Fibroblast of lung (primary cell): Measurements from ENCODE around the gene MAS1L.

Experiments used
- EZH2 ChIP-seq: IDR thresholded peaks from 2 replicates; pipeline ENCODE4 v1.5.1; 2012; ENCODE audit warnings: low read length, control low read depth, mild to moderate bottlenecking; ENCODE audit errors: missing control alignments
- TF ChIP-seq, protein P1 (sequence below), 2 donors: IDR thresholded peaks in 1 of 2; conservative IDR thresholded peaks in 1 of 2; 1 replicate in 1 of 2; 2 replicates in 1 of 2; pipeline ENCODE4 v1.5.1; 2011 to 2012; ENCODE audit warnings: low read length in 2 of 2, control low read depth in 1 of 2, inconsistent platforms in 1 of 2, low read depth in 1 of 2, mild to moderate bottlenecking in 1 of 2

DNA sequence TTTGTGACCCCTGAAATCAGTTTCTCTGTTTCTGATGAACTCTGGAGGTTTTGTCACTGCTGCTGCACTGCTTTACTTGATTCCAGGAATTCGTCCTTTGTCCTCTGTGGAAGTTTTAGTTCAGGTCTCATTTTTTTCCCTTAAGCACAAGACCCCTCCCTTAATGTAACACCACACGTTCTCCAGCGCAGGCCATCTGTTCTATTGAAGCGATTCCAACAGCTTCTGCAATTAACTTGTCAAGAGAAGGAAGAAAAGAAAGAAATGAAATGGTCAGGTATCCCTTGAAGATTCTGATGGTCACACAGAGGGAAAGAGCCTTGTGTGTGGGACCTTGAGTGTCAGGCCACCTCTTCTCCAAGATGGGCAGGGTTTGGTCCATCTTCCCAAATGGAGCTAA lies 7.8 kb upstream of the MAS1L start:
- TF ChIP-seq, protein P1, sequence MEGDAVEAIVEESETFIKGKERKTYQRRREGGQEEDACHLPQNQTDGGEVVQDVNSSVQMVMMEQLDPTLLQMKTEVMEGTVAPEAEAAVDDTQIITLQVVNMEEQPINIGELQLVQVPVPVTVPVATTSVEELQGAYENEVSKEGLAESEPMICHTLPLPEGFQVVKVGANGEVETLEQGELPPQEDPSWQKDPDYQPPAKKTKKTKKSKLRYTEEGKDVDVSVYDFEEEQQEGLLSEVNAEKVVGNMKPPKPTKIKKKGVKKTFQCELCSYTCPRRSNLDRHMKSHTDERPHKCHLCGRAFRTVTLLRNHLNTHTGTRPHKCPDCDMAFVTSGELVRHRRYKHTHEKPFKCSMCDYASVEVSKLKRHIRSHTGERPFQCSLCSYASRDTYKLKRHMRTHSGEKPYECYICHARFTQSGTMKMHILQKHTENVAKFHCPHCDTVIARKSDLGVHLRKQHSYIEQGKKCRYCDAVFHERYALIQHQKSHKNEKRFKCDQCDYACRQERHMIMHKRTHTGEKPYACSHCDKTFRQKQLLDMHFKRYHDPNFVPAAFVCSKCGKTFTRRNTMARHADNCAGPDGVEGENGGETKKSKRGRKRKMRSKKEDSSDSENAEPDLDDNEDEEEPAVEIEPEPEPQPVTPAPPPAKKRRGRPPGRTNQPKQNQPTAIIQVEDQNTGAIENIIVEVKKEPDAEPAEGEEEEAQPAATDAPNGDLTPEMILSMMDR (conservative IDR thresholded peaks at IDR 0.05 in 1 of 2, IDR thresholded peaks at IDR 0.05 in 1 of 2; ENCODE audit: low read depth in 1 of 2, low read length in 2 of 2), result no peak
- TF ChIP-seq EZH2, result no peak
